K562 (cell line): ENCODE data around the gene SOX12. TPM values are rescaled to one million over a fixed set of nuclear protein-coding genes. Genes with fewer than 3 reads are reported as not detected.

Experiments used
- ATAC-seq: fragments of 200-7000 bp; cut with Tn5 transposase; 3 replicates; pipeline ENCODE4 v1.9.1; 2020; ENCODE audit warnings: moderate library complexity
- BruUV-seq: library from RNA; stranded (reverse); fragments of 400-500 nt; replicated peaks from 2 replicates; lab custom pipeline; 2021; lab: Mats Ljungman, UMichigan
- CTCF ChIA-PET: fragments of 300-600 bp; formaldehyde crosslinking; extraction: SDS; loops from one replicate; lab custom pipeline; 2021; ENCODE audit warnings: low intra/inter-chr PET ratio; lab: Yijun Ruan, JAX
- POLR2A ChIA-PET: fragments of 300-600, 350-650 bp; sonication (Branson Sonifier 250); formaldehyde crosslinking; extraction: SDS; loops from one replicate; lab custom pipeline; 2021; ENCODE audit warnings: antibody characterized with exemption, inconsistent platforms; lab: Yijun Ruan, JAX
- DNase-seq, 4 experiments: peaks; one replicate each; pipeline versions ENCODE4 v3.0.0 to v3.0.0-alpha.2; 2011 to 2018; ENCODE audit warnings: low spot score in 3 of 4, mixed read lengths in 3 of 4; ENCODE audit errors: extremely low read depth in 1 of 4
- FAIRE-seq: peaks from 2 replicates; lab custom pipeline; 2011; peaks lifted over from hg19 to GRCh38; lab: Jason Lieb, UNC
- H2AFZ ChIP-seq: 2 replicates; pipeline ENCODE4 v1.6.0; 2011; ENCODE audit warnings: low read depth, low read length, control low read depth, inconsistent platforms
- H3K27ac ChIP-seq: fragments of 200-600 bp; 3 replicates; pipeline ENCODE4 v1.8.0; 2011; ENCODE audit warnings: low read depth, mild to moderate bottlenecking, control low read depth, inconsistent platforms, low read length, moderate library complexity, mixed read lengths; ENCODE audit errors: extremely low read depth
- H3K27me3 ChIP-seq, 2 experiments: fragments of 300-600 bp in 1 of 2; 2 replicates in 1 of 2; 3 replicates in 1 of 2; pipeline versions ENCODE4 v1.6.0 to v1.8.0; 2011; ENCODE audit warnings: inconsistent platforms in 2 of 2, low read length in 2 of 2, mild to moderate bottlenecking in 1 of 2, mixed read lengths in 1 of 2, moderate library complexity in 1 of 2; ENCODE audit not compliant: control insufficient read depth in 2 of 2, insufficient read depth in 2 of 2
- H3K36me3 ChIP-seq: fragments of 300-600 bp; 3 replicates; pipeline ENCODE4 v1.8.0; 2011; ENCODE audit warnings: mild to moderate bottlenecking, low read length, inconsistent platforms; ENCODE audit not compliant: control insufficient read depth, insufficient read depth
- H3K4me1 ChIP-seq, 2 experiments: fragments of 200-600 bp in 1 of 2; replicated peaks in 1 of 2; 2 replicates in 1 of 2; 3 replicates in 1 of 2; pipeline versions ENCODE4 v1.5.1 to v1.8.0; 2011; ENCODE audit warnings: inconsistent platforms in 2 of 2, low read length in 2 of 2, mild to moderate bottlenecking in 1 of 2, mixed read lengths in 1 of 2, moderate library complexity in 1 of 2; ENCODE audit not compliant: control insufficient read depth in 2 of 2, insufficient read depth in 2 of 2
- H3K4me2 ChIP-seq: 2 replicates; pipeline ENCODE4 v1.6.1; 2011; ENCODE audit warnings: low read length, control low read depth, inconsistent platforms, mixed read lengths; ENCODE audit not compliant: insufficient read depth
- H3K4me3 ChIP-seq: fragments of 200-600 bp; sonication (generic), shearing (Covaris generic); 2 replicates; pipeline ENCODE4 v1.5.1; 2016; ENCODE audit warnings: control low read depth, inconsistent platforms
- H3K79me2 ChIP-seq: fragments of 200-600 bp; 3 replicates; pipeline ENCODE4 v1.8.0; 2011; ENCODE audit warnings: low read length, inconsistent platforms; ENCODE audit not compliant: control insufficient read depth, insufficient read depth
- H3K9ac ChIP-seq, 2 experiments: 2 replicates each; pipeline versions ENCODE4 v1.6.0 to v1.6.1; 2011; ENCODE audit warnings: low read depth in 2 of 2, low read length in 2 of 2, control low read depth in 1 of 2, inconsistent platforms in 1 of 2, mild to moderate bottlenecking in 1 of 2, mixed read lengths in 1 of 2; ENCODE audit not compliant: insufficient read depth in 1 of 2
- H3K9me1 ChIP-seq: one replicate; pipeline ENCODE4 v1.6.0; 2011; ENCODE audit warnings: inconsistent platforms, mild to moderate bottlenecking, low read length, moderate library complexity; ENCODE audit not compliant: control insufficient read depth, insufficient read depth
- H3K9me3 ChIP-seq: replicated peaks from 2 replicates; pipeline ENCODE4 v1.5.1; 2011; ENCODE audit warnings: low read depth, low read length, inconsistent platforms; ENCODE audit not compliant: control insufficient read depth, insufficient read depth
- H4K20me1 ChIP-seq: replicated peaks from 2 replicates; pipeline ENCODE4 v1.6.1; 2011; ENCODE audit warnings: low read length, inconsistent platforms, mixed read lengths; ENCODE audit not compliant: control insufficient read depth, insufficient read depth
- ETS2 ChIP-seq: IDR thresholded peaks from 2 replicates; pipeline ENCODE4 v1.6.1; 2016; ENCODE audit warnings: borderline replicate concordance, missing genetic modification characterization, mild to moderate bottlenecking, moderate library complexity, missing compliant biosample characterization; ENCODE audit not compliant: poor library complexity, severe bottlenecking
- HDGF ChIP-seq: fragments of 450-650 bp; IDR thresholded peaks from 2 replicates; pipeline ENCODE4 v1.6.1; 2016
- HIVEP1 ChIP-seq: fragments of 250-450 bp; sonication (Bioruptor Pico); IDR thresholded peaks from 2 replicates; pipeline ENCODE4 v1.4.0; 2020; ENCODE audit warnings: mild to moderate bottlenecking
- HNRNPLL ChIP-seq: fragments of 200-400 bp; formaldehyde crosslinking; IDR thresholded peaks from 2 replicates; pipeline ENCODE4 v1.6.1; 2017; ENCODE audit warnings: low read length, low read depth, mild to moderate bottlenecking; ENCODE audit not compliant: poor library complexity, severe bottlenecking
- MAFG ChIP-seq: fragments of 450-650 bp; conservative IDR thresholded peaks from 2 replicates; pipeline ENCODE4 v1.6.1; 2016; ENCODE audit warnings: missing genetic modification characterization, missing compliant biosample characterization
- NFE2 ChIP-seq: IDR thresholded peaks from 2 replicates; pipeline ENCODE4 v1.6.1; 2014; ENCODE audit warnings: antibody characterized with exemption, low read depth
- SAFB2 ChIP-seq: fragments of 200-400 bp; formaldehyde crosslinking; IDR thresholded peaks from 2 replicates; pipeline ENCODE4 v1.6.1; 2018; ENCODE audit warnings: borderline replicate concordance, low read length, low read depth, moderate library complexity; ENCODE audit not compliant: severe bottlenecking
- ZNF217 ChIP-seq: sonication (generic); formaldehyde crosslinking; IDR thresholded peaks from 2 replicates; pipeline ENCODE4 v1.8.0; 2022; ENCODE audit warnings: mild to moderate bottlenecking, missing genetic modification reagents
- WGBS: fragments of 100-300 bp; shearing (Covaris generic); methylation state at CpG from one replicate; pipeline ENCODE4 v1.1.6; 2016; ENCODE audit warnings: low coverage, mixed read lengths; ENCODE audit not compliant: insufficient coverage; ENCODE audit errors: missing lambda C conversion rate; 5-methylcytosine and 5-hydroxymethylcytosine counted together
- in situ Hi-C: fragments of 300-500 bp; cut with MboI; formaldehyde crosslinking; loops from 4 replicates; pipeline ENCODE4 v1.15.0; 2018; ENCODE audit warnings: inconsistent platforms, mixed read lengths
- intact Hi-C: fragments of 100-400 bp; cut with micrococcal nuclease; formaldehyde crosslinking; loops from 2 replicates; pipeline ENCODE4 v1.14.2; 2022
- polyA plus RNA-seq, 8 experiments: library from polyadenylated mRNA; depleted of rRNA in 4 of 8; stranded (reverse) in 5 of 8; unstranded in 3 of 8; fragments of >200 nt; fragmentation: Nextera tagmentation in 2 of 8; fragmentation: Illumina TruSeq in 1 of 8; extraction: Ambion mirVana in 2 of 8; extraction: Trizol in 1 of 8; gene quantifications; 2 replicates each; pipeline versions ENCODE4 v1.2.1 to v1.2.3, GENCODE V29; 2011 to 2014; ENCODE audit warnings: inconsistent platforms in 1 of 8, missing spikeins in 1 of 8
- total RNA-seq, 7 experiments: library from RNA; depleted of rRNA in 6 of 7; stranded (reverse); fragments of >200 nt in 6 of 7; fragmentation: Illumina TruSeq in 2 of 7; extraction: Trizol in 2 of 7; gene quantifications; 2 replicates each; pipeline versions ENCODE4 v1.2.1 to v1.2.3, GENCODE V29; 2011 to 2021; ENCODE audit warnings: low replicate concordance in 1 of 7
- TF ChIP-seq, protein P1 (sequence below): fragments of 200-600 bp; sonication (generic); IDR thresholded peaks from one replicate; pipeline ENCODE4 v1.6.1; 2012; ENCODE audit warnings: mild to moderate bottlenecking, low read depth, low read length, inconsistent platforms

The SOX12 gene
- total and polyA plus RNA-seq, 9 of the 15 experiments (the other 6 are each of a cell fraction or from before 2014, with no cell fraction given): 0.42 to 26.3 (median 2.6) TPM

DNA sequence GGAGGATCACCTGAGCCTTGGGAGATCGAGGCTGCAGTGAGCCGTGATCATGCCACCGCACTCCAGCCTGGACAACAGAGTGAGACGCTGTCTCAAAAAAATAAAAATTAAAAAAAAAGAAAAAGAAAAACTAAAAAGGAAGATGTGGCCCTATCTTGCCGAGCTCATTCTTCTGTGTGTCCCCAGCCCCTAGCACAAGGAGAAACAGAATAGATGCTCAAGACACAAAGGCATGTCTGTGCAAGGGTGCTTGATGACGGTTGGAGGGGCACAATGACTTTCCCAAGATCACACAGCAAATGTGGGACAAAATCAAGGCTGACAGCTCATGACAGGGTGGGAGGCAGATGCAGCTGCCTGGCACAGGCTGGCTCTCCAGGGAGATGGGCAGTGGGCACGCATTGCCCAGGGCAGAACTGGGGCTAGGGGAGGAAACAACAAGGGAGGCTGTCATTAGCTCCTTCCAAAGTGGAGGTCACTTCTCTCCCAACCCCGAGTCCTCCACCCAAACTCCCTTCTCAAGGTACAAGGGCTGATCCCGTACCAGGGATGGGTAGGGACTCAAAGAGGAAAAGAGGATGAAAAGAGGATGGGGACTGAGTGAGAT is 20.8 kb downstream of the SOX12 start:
- Histone ChIP-seq H4K20me1 (no peaks in the 10 kb centered on the region), H2AFZ (peak overlapping the region; percentile 87; the same call in 1 of the 2 replicates), H3K9ac (peak overlapping the region; percentile 74 to 92), H3K36me3 (peaks cover 24% of the 10 kb centered on the region), H3K4me1 (peaks cover 19 to 36% of the 10 kb centered on the region in 2 experiments), H3K9me3 (peaks cover 12% of the 10 kb centered on the region), H3K4me3 (peak overlapping the region; percentile 59), H3K4me2 (peak overlapping the region; percentile 90), H3K27me3 (no peaks in the 10 kb centered on the region), H3K9me1 (no peaks in the 10 kb centered on the region), H3K27ac (peak overlapping the region; percentile 96; the same call in 2 of the 3 replicates), H3K79me2 (peaks cover 25% of the 10 kb centered on the region)
- POLR2A ChIA-PET: interaction anchor here (0.7 to 1.9 kb wide), 4 partner anchors 14 to 46 kb away, joined by 3 to 9 read pairs (median 6); no protein-coding TSS in a partner anchor
- BruUV-seq: no TSS peak
- ATAC-seq (no peak), FAIRE-seq (peak; percentile 73), DNase-seq (no peak)
- intact Hi-C loops (no loop called here), in situ Hi-C loops (no loop called here)
- CTCF ChIA-PET: no interaction called here
- WGBS: 64% methylated on average over 4 of the region's 9 CpGs
- no peak for TF ChIP-seq HNRNPLL
- no peak for TF ChIP-seq NFE2
- TF ChIP-seq, protein P1, sequence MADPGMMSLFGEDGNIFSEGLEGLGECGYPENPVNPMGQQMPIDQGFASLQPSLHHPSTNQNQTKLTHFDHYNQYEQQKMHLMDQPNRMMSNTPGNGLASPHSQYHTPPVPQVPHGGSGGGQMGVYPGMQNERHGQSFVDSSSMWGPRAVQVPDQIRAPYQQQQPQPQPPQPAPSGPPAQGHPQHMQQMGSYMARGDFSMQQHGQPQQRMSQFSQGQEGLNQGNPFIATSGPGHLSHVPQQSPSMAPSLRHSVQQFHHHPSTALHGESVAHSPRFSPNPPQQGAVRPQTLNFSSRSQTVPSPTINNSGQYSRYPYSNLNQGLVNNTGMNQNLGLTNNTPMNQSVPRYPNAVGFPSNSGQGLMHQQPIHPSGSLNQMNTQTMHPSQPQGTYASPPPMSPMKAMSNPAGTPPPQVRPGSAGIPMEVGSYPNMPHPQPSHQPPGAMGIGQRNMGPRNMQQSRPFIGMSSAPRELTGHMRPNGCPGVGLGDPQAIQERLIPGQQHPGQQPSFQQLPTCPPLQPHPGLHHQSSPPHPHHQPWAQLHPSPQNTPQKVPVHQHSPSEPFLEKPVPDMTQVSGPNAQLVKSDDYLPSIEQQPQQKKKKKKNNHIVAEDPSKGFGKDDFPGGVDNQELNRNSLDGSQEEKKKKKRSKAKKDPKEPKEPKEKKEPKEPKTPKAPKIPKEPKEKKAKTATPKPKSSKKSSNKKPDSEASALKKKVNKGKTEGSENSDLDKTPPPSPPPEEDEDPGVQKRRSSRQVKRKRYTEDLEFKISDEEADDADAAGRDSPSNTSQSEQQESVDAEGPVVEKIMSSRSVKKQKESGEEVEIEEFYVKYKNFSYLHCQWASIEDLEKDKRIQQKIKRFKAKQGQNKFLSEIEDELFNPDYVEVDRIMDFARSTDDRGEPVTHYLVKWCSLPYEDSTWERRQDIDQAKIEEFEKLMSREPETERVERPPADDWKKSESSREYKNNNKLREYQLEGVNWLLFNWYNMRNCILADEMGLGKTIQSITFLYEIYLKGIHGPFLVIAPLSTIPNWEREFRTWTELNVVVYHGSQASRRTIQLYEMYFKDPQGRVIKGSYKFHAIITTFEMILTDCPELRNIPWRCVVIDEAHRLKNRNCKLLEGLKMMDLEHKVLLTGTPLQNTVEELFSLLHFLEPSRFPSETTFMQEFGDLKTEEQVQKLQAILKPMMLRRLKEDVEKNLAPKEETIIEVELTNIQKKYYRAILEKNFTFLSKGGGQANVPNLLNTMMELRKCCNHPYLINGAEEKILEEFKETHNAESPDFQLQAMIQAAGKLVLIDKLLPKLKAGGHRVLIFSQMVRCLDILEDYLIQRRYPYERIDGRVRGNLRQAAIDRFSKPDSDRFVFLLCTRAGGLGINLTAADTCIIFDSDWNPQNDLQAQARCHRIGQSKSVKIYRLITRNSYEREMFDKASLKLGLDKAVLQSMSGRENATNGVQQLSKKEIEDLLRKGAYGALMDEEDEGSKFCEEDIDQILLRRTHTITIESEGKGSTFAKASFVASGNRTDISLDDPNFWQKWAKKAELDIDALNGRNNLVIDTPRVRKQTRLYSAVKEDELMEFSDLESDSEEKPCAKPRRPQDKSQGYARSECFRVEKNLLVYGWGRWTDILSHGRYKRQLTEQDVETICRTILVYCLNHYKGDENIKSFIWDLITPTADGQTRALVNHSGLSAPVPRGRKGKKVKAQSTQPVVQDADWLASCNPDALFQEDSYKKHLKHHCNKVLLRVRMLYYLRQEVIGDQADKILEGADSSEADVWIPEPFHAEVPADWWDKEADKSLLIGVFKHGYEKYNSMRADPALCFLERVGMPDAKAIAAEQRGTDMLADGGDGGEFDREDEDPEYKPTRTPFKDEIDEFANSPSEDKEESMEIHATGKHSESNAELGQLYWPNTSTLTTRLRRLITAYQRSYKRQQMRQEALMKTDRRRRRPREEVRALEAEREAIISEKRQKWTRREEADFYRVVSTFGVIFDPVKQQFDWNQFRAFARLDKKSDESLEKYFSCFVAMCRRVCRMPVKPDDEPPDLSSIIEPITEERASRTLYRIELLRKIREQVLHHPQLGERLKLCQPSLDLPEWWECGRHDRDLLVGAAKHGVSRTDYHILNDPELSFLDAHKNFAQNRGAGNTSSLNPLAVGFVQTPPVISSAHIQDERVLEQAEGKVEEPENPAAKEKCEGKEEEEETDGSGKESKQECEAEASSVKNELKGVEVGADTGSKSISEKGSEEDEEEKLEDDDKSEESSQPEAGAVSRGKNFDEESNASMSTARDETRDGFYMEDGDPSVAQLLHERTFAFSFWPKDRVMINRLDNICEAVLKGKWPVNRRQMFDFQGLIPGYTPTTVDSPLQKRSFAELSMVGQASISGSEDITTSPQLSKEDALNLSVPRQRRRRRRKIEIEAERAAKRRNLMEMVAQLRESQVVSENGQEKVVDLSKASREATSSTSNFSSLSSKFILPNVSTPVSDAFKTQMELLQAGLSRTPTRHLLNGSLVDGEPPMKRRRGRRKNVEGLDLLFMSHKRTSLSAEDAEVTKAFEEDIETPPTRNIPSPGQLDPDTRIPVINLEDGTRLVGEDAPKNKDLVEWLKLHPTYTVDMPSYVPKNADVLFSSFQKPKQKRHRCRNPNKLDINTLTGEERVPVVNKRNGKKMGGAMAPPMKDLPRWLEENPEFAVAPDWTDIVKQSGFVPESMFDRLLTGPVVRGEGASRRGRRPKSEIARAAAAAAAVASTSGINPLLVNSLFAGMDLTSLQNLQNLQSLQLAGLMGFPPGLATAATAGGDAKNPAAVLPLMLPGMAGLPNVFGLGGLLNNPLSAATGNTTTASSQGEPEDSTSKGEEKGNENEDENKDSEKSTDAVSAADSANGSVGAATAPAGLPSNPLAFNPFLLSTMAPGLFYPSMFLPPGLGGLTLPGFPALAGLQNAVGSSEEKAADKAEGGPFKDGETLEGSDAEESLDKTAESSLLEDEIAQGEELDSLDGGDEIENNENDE: no peak
- TF ChIP-seq SAFB2: no peak
- 0 out of 2 replicates have a peak, but pooled peaks have one; percentile 40 for TF ChIP-seq HDGF
- TF ChIP-seq ZNF217 (CRISPR knock-in tag): no peak
- TF ChIP-seq MAFG (tag): no peak
- no peak for TF ChIP-seq ETS2
- no peak for TF ChIP-seq HIVEP1 (CRISPR knock-in tag)
